ENCODE measurements around the gene ATP11A.

DNA sequence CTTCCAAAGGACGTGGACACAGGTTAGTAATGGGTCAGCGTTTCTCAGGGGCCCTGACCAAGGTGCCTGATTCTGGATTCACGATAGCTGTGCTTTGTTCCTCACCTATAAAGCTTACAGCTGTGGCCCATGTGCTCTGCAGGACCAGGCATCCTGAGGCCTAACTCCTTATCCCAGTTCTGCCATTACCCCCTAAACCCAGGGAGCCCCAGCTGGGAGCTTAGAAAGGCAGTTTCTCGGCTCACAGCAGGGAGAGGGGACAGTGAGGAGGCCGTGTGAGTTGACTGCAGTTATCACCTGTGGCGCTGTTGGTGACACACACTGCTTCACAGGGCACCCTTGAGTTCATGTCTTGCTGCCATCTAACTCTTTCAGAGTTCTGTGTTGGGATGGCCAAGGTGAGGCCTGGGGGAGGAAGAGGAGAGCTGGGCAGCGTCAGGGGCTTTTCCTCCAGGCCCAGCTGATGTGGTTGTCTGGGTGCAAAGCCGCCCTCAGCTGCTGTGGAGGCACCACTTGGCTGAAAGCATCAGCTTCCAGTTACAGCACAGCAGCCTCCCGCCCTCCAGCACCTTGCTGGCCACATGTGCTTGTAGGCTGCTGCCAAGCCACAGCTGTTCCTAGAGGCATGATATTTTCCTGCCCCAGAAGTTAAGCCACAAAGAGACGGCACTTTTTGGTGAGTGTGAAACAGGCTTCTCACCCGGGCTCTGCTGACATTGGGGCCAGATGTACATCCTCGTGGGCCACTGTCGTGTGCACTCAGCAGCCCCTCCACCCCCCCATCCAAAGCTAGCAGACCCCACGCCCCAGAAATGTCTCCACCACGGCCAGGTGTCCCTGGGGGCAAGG, 179.6 kb downstream of the ATP11A start:
- TF ChIP-seq YY1 (IDR thresholded peaks at IDR 0.05; ENCODE audit: insufficient read depth, insufficient read length): no peak
- no peak for TF ChIP-seq ZNF274 (IDR thresholded peaks at IDR 0.05; ENCODE audit: low read depth, low read length)
- no peak for TF ChIP-seq SUZ12 (IDR thresholded peaks at IDR 0.05; ENCODE audit: extremely low read depth, insufficient read depth, insufficient read length)

Data from NT2/D1 (cell line).